T follicular helper cell (primary cell): ENCODE measurements around the gene PRLH.

Experiments used
- DNase-seq: peaks from one replicate; pipeline ENCODE4 v3.0.0-alpha.2; 2020; ENCODE audit warnings: low read depth

The PRLH gene

DNA sequence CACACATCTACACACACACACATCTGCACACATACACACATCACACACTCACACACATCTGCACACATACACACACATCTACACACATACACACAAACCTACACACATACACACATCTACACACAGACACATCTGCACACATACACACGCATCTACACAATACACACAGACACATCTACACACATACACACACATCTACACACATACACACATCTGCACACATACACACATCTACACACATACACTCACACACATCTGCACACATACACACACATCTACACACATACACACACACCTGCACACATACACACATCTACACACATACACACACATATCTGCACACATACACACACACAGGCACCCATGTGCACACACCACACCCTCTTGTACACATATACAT lies 400 bp upstream of the PRLH start:
- no peak for DNase-seq

DNA sequence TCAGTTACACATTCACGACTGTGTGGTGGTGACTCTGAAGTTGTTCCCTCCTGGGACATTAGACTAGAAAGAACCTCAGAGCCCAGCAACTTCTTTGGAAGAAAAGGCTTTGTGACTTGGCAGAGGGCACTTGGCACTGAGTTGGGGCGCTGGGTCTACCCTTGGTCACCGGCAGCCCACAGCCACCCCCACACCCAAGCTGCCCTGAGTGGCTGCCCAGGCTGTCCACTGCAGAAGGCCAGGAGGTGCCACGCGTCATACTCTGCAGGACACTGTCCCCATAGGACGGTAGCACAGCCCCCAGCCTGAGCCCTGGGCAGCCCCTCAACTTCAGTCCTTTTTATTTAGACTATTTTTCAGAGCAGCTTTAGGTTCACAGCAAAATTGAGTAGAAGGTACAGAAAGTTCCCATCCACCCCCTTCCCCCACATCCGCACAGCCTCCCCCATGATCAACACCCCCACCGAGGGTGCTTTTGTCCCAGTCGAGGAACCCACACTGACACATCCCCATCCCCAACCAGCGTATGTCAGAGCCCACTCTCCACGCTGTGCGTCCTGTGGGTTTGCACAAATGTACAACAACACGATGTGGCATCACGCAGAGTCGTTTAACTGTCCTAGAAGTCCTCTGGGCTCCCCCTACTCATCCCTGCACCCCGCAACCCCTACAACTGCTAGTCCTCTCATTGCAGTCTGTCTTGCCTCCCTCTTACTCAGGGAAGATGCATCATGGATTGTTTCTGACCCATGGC lies 1.1 kb downstream of the PRLH start:
- DNase-seq = no peak

DNA sequence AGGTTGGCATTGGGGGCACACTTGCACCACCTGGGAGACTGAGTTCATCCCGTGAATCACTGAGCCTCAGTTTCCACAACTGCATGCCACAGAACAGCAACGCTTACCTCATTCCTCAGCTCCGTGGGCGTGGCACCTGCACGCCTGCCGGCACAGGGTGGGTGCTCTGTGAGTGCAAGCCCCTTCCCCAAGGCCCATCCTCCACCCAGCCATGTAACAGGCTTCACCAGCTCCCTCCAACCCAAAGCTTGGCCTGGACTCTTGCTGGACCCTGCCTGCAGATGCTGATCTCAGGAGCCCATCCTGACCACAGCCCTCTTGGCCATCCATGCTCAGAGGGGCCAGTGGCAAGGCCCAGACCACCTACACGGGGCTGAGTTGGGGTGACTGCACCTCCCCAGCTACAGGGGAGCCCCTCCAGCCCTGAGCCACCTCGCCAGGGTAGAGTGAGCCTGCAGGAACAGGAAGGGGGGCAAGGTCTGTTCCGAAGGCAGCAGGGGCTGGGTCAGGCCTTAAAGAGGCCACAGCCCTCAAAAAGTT lies 1.8 kb downstream of the PRLH start:
- no peak for DNase-seq

DNA sequence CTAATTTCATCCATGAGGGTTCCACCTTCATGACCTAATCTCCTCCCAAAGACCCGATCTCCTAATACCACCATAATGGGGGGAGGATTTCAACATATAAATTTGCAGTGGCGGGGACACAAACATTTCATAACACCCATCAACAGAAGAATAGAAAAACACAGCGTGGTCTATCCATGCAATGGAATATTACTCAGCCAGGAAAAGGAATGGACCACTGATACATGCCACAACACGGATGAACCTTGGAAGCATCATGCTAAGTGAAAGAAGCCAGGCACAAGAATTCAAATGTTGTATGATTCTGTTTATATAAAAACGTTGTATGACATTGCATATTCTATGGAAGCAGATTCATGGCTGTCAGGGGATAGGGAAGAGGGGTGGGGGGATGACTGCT lies 2.7 kb downstream of the PRLH start:
- DNase-seq = no peak

DNA sequence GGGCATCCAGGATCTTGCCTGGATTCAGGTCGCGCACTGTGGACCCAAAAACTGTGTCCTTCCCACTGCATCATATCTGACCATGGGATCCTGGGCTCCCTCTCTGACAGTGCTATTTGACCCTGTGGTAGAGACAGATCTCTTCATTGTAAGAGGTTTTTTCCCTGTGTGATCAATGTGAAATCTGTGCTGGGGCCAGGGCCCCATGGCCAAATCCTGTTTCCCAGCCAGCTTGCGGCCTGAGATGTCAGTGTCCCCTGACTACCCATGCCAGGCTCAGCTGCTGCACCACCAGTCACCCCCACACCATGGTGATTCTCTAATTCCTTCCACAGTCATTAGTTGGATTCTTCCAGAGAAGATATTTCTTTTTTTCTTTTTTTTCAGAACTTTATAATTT lies 3.5 kb downstream of the PRLH start:
- no peak for DNase-seq

DNA sequence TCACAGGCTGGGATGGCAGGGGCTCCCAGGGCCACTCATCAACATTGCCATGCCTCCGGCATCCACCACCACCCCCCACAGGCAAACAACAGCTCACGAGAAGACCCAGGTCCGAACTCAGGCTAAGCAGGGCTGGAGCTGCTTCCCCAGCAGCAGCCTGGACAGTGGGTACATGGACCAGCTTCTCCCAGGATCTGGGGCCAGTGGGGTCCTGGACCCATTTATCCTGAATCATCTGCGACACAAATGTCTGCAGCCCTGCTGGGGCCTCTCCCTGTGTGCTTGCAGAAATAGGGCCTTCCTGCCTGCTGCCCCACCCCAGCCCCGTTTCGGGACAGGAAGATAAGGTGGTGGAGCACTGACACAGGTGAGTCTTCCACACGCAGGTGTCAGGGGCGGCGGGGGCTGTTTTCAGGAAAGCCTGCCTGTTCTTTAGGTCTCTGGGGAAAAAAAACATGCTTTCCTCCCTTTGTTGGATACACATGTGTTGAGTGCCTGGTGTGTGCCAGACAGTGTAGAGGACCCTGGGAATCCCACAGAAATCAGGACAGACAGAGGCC lies 4.5 kb downstream of the PRLH start:
- no peak for DNase-seq

DNA sequence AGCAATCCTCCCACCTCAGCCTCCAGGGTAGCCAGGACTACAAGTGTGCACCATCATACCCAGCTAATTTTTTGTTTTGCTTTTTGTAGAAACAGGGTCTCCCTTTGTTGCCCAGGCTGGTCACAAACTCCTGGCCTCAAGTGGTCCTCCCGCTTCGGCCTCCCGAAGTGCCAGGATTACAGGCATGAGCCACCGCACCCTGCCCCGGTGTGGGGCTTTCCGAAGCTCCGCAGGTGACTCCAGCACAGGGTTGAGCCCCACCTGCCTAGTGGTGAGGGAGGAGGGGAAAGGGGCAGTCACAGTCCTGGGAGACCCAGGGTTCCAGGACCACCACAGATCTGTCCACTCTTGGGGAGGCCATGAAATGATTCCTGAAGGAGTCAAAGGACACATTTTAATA lies 5.2 kb downstream of the PRLH start:
- DNase-seq = no peak

DNA sequence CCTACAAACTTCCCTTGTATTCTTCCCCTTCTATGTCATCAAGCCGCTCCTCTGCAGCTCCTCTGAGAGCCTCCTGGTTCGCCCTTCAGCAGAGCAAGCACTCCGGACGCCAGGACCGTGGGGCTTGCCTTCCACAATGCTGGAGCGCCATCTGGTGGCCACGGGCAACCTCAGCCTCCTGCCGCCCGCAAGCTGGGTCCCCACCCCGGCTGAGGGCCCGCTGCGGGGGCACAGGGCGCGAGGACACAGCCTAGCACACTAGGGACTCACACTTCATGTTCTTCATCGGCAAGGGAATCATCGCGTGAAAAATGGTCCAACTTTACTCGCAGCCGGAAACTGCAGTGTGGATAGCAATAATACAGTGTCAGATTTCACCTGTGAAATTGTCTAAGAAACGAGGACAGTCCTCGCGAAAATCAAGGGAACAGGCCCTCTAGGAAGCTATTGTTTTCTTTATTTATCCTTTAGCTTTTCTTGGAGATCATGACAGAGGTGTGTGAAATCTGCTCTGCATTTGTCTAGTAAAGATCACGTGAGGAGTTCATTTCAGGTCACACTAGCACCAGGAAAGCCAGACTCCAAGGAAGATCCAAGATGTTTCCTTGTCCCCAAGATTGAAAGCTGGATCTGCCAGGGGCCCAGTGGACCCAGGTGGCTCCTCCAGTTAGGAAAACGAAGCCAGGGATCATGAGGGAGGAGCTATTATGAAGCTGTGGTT lies 5.8 kb downstream of the PRLH start:
- DNase-seq = peak; percentile 78

DNA sequence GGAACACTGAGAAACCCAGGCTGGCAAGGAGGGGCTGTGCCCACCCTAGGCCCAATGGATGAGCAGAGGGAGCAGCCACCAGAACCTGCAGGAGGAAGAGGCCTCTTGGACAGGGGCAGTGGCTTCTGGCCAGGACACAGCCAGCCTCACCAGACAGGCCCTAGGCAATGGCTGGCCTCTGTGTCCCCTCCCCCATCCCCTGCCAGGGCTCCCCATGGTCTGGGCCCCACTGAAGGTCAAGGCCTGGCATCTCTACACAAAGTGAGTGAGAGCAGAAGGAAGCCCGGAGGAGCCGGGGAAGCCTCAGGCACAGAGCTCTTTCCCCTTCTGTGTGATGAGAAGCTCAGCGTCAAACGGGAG lies 6.3 kb downstream of the PRLH start:
- DNase-seq = no peak

DNA sequence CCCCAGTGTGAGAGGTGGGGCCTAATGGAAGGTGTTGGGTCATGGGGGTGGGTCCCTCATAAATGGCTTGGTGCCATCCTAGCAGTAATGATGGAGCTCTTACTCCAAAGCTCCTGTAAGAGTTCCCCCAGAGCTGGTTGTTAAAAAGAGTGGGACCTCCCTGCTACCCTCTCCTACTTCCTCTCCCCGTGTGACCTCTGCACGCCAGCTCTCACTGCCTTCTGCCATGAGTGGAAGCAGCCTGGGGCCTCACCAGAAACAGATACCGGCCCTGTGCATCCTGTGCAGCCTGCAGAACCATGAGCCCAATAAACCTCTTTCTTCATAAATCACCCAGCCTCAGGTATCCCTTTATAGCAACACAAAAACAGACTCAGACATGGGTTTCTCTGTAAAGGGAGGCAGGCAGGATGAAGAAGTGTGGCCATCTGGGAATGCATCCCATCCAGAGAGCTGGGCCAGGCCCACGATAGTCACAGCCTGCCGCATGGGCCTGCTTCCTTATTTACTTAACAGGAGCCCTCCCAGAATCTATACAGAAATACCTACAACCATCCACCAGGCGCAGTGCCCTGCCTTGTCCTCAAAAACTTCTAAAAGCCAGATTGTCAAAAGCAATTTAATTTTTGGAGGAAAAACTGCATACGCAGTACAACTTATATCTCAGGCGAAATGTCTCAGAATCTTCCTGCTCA lies 7.5 kb downstream of the PRLH start:
- DNase-seq = no peak

DNA sequence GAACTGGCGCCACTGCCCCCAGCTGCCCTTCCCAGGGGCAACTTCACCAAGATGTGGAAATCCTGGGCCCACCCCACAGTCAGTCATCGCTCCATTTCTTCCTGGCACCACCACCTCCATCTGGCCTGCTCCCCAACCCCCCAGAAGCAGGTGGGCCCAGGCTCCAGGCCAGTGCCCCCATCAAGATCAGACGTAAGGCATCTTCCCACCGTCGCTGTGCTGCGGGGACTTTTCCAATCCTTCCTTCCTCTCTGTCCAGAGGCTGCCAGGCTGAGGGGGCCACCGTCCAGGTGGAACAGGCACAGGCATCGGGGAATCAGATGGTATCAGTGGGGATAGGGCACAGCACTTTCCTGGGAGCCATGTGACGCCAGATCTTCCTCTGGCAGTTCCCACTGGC lies 8.1 kb downstream of the PRLH start:
- DNase-seq = no peak

DNA sequence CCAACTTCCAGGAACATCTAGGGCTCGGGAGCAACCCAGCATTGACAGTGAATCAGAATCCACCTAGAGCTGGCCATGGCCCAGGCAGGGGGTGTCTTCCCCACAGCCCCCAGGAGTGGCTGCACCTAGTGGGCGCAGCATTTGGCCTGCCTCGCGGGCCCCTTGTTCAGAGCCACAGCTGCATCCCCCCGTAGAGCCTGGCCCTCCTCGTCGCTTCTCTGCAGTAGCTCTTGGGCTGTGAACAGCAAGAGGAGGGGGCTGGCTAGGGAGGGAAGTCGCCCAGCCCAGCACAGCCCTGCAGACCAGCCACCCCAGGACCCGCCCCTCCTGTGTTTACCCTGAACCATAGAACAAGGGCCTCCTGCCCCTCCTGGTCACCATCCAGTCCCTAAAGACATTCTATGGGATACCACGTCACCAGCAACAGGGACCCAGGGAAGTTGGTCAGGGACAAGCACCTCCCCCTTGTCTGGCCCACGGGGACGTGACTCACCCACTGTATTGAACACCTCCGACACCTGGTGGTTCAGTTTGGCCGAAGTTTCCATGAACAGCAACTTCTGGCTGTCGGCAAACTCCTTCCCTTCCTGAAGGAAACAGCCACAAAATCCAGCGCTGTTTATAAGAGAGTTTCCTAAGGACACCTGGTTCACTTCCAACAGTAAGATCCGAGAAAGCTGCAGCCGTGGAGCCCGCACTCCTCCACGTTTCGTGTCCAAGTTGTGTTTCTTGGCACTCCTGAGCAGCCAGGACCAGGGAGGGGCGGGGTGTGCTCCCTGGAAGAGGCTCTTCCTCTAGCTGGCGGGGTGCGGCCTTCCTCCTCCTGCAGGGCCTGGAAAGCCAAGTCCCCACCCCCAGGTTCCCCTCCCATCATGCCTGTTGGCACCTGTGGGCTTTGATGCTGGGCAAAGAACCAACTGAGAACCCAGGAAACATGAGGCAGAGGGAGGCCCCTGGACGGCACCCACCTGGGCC lies 8.8 kb downstream of the PRLH start:
- no peak for DNase-seq

DNA sequence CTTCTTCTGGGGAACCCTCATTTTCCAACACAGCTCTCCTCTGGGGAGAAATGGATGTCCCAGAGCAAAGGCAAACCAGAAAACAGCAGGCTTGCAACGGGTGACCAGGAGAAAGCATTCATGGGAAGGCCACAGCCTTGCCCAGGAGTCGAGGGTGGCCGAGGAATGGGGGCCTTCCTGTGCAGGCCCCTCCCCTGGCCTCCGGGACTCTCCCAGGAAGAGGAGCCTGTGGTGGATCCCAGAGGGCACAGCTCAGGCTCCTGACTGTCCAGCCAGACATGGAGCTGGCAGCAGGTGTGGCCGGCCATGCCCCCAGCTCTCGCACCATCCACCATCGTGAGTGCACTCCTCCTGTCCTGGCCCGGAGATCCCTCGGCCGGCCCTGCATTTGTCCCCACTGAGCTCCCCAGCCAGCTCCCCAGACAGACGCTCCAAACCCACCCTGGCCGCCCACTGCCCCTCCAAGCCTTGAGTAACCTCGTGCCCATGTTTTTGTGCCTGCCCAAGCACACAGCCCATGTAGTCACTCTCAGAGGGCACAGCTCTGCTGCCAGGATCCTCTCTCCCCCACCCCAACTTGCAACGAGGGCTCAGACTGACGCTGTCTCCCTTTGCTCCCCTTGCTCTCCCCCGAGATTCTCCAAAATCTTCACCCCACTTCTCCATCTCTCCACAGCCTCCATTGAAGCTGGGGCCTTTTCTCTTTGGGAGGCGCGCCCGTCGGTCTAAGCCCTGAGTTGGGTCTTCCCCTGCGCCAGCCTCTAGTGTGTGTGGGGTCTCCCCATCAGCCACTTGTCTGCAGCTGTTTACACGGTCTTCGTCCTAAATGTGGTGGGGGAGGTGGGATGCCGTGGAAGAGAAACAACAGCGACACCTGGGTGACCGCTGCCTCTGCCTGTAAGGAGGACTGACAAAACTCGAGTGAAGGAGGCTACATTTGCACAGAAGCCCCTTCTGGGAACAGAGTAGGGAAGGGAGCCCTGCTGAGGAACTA lies 9.8 kb downstream of the PRLH start:
- DNase-seq = no peak

DNA sequence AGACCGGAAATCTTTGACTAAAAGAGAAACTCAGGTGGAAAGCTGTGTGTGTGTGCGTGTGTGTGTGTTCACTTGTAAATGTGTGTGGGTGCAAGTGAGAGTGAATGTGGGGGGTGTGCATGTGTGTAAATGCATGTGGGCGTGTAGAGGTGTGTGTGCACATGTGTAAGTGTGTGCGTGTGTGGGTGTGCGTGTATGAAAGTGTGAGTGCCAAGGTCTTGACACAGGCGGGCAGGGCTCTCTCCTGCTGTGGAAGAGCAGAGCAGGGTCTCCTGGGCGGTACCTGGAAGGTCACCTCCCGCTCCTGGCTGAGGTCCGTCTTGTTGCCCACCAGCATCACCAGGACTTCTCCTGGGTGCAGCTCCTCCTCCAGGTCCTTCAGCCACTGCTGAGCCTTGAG lies 10.6 kb downstream of the PRLH start:
- no peak for DNase-seq

DNA sequence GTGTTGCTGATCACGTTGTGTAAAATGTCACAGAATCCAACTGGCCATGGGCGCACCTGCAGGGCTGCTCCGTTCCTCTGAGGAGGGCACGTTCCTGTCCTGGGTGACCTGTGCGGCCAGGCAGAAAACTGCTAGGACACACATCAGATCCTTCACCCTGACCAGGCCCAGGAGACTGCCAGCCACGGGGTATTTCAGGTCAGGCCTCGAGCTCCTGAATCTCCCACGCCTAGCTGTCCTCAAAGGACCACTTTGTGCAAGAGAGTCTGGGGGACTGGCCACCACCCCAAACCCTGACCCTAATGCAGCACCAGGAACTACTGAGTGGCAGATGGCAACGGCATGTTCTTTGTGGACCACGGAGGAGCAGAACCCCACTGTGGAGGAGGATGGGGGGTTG lies 11.1 kb downstream of the PRLH start:
- DNase-seq = no peak

DNA sequence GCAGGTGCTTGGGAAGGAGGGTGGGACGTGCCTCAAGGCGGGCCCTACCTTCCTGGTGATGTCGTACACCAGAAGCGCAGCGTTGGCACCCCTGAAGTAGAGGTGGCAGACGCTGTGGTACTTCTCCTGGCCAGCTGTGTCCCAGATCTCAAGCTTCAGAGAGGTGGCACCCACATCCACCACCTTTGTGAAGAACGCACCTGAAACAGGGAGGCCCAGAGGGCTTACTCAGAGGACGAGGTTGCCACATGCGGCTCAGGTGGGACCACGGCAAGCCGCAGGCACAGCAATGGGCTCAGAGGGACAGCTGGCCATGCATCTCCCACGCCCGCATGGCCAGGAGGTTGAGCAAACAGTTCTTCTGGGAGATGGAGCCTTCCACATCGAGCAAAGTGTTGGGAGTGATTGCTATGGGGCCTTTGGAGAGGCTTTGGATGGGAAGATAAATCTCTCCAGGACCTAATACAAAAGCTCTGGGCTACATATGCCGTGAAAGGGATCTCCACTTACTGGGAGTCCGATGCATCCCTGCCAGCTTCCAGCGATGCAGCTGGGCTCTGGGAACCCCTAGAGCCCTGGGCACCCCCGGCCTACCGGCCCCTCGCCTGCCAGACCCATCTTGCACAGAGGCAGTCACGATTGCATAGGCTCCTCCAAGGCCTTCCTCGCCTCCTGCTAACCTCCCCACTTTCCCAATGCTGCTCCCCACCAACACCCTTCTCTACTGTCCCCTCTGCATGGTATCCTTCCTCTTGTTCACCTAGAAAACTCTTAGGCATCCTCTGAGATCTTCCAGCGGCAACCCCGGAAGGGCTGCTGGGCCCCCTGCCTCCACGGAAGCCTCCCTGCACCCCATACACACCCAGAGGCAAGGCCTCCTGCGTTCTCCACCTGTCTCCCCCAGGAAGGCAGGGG lies 11.8 kb downstream of the PRLH start:
- DNase-seq = no peak

DNA sequence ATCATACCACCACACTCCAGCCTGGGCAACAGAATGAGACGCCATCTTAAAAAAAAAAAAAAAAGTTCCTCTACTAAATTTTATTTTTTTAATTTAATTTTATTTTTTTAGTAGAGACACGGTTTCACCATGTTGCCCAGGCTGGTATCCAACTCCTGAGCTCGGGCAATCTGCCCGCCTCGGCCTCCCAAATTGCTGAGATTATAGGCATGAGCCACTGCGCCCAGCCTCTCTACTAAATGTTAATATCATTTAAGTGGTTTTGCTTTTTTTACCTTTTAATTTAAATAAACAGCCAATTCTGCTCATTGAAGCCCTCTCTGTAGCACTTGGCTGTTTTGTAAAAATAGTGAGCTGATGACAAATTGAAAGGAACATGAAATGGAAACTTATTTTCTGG lies 15.0 kb downstream of the PRLH start:
- no peak for DNase-seq

DNA sequence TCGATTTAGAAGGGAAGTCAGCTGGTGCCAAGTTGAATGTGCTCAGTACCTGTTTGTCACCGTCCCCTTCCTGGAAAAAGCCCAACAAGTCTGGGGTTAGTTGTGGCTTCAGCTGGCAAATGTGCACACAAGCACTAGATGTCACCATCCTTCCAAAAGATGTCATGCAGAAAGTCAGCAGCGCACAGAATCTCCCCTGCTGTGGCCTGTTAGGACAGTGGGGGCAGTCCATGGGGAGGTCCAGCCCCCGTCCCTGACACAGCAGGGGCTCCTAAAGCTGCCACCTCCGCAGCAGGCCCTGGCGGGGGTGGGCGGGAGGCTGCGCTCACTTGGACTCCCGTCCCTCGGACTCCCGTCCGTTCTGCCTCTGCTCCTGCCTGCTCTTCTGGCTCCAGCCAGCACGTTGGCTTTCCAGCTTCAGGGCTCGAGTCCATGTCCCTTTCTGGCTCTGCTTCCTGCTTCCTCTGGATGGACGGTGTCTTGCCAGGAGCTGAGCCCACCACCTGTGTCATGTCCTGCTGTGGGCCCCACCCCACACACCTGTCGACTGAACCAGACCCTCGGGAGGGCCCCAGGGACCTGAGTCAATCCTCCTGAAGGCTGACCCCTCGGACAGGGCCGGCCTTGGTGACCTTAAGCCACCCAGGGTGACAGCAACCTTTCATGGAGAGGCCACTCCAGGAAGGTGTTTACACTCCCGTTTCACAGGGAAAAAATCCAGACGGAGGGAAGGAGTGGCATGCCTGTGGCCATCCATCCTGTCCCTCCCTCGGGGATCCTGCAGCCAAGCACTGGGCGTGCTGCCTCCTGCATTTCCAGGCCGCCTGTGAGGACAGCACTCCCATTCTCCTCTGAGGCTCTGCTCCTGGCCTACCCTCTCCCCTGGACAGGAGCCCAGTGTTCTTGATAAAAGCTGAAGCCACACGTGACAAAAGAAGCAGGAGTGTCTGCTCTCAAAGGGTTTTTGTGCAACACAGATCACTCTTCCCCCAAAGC lies 15.7 kb downstream of the PRLH start:
- peak; percentile 11 for DNase-seq
